HepG2 (cell line): ENCODE results near the gene MYL6. TPM values are rescaled to one million over a fixed set of nuclear protein-coding genes. Genes with fewer than 3 reads are reported as not detected.

Experiments used
- CENPX ChIP-seq: sonication (generic); formaldehyde crosslinking; IDR thresholded peaks from 2 replicates; pipeline ENCODE4 v1.9.0; 2021; ENCODE audit warnings: mild to moderate bottlenecking, missing genetic modification reagents, moderate library complexity
- IRX3 ChIP-seq: sonication (generic); formaldehyde crosslinking; IDR thresholded peaks from 2 replicates; pipeline ENCODE4 v1.8.1; 2023; ENCODE audit warnings: mild to moderate bottlenecking, low read depth, missing genetic modification reagents, borderline replicate concordance
- KLF11 ChIP-seq: IDR thresholded peaks from 2 replicates; pipeline ENCODE4 v1.6.1; 2016; ENCODE audit warnings: missing compliant biosample characterization
- MED13 ChIP-seq: sonication (generic); formaldehyde crosslinking; IDR thresholded peaks from 2 replicates; pipeline ENCODE4 v1.5.0; 2020; ENCODE audit warnings: missing genetic modification reagents
- PCBP2 ChIP-seq: fragments of 200-400 bp; formaldehyde crosslinking; optimal IDR thresholded peaks from 2 replicates; pipeline ENCODE3; 2018; ENCODE audit warnings: low read length, low read depth; ENCODE audit not compliant: poor library complexity, severe bottlenecking
- RFX1 ChIP-seq: fragments of 450-650 bp; IDR thresholded peaks from 2 replicates; pipeline ENCODE4 v1.6.1; 2017
- SKI ChIP-seq: fragments of 450-650 bp; IDR thresholded peaks from one replicate; pipeline ENCODE4 v1.6.1; 2018; ENCODE audit warnings: mild to moderate bottlenecking; ENCODE audit not compliant: partially characterized antibody
- SOX5 ChIP-seq: IDR thresholded peaks from 2 replicates; pipeline ENCODE4 v1.6.1; 2016; ENCODE audit warnings: borderline replicate concordance
- SP140L ChIP-seq: sonication (generic); formaldehyde crosslinking; IDR thresholded peaks from 2 replicates; pipeline ENCODE4 v1.4.0; 2020; ENCODE audit warnings: missing genetic modification reagents, borderline replicate concordance
- TOPORS ChIP-seq: sonication (generic); formaldehyde crosslinking; IDR thresholded peaks from 2 replicates; pipeline ENCODE4 v1.8.0; 2023; ENCODE audit warnings: mild to moderate bottlenecking, missing genetic modification reagents
- ZC3H13 ChIP-seq: sonication (generic); formaldehyde crosslinking; IDR thresholded peaks from 2 replicates; pipeline ENCODE4 v1.8.1; 2023; ENCODE audit warnings: mild to moderate bottlenecking, missing genetic modification reagents, moderate library complexity
- ZNF563 ChIP-seq: sonication (generic); formaldehyde crosslinking; IDR thresholded peaks from 2 replicates; pipeline ENCODE4 v1.8.0; 2022; ENCODE audit warnings: mild to moderate bottlenecking, moderate library complexity, missing genetic modification reagents
- ZNF609 ChIP-seq: sonication (generic); formaldehyde crosslinking; IDR thresholded peaks from 2 replicates; pipeline ENCODE4 v1.4.0; 2020; ENCODE audit warnings: mild to moderate bottlenecking, missing genetic modification reagents, borderline replicate concordance
- ZNF710 ChIP-seq: sonication (generic); formaldehyde crosslinking; IDR thresholded peaks from 2 replicates; pipeline ENCODE4 v1.5.0; 2020; ENCODE audit warnings: mild to moderate bottlenecking, missing genetic modification reagents, borderline replicate concordance
- ZNF747 ChIP-seq: sonication (generic); formaldehyde crosslinking; IDR thresholded peaks from 2 replicates; pipeline ENCODE4 v1.8.1; 2023; ENCODE audit warnings: missing genetic modification reagents, mild to moderate bottlenecking, borderline replicate concordance
- ZSCAN12 ChIP-seq: sonication (generic); formaldehyde crosslinking; IDR thresholded peaks from 2 replicates; pipeline ENCODE4 v1.9.0; 2021; ENCODE audit warnings: mild to moderate bottlenecking, missing genetic modification reagents
- polyA plus RNA-seq, 8 experiments: library from polyadenylated mRNA; depleted of rRNA in 3 of 8; stranded (reverse) in 7 of 8; unstranded in 1 of 8; fragments of >200 nt; fragmentation: Illumina TruSeq in 4 of 8; extraction: Trizol in 4 of 8; gene quantifications; 2 replicates each; pipeline versions ENCODE4 v1.2.1 to v1.2.3, GENCODE V29; 2011 to 2016; ENCODE audit warnings: low read depth in 4 of 8, missing spikeins in 1 of 8, mixed read lengths in 1 of 8; ENCODE audit not compliant: insufficient read depth in 1 of 8
- total RNA-seq, 5 experiments: library from RNA; depleted of rRNA; stranded (reverse); fragments of >200 nt; fragmentation: Illumina TruSeq; extraction: Trizol; gene quantifications; 2 replicates each; pipeline ENCODE4 v1.2.3, GENCODE V29; 2016; ENCODE audit warnings: low read depth in 1 of 5
- TF ChIP-seq, protein P1 (sequence below): sonication (generic); formaldehyde crosslinking; IDR thresholded peaks from 2 replicates; pipeline ENCODE4 v1.5.0; 2020; ENCODE audit warnings: missing genetic modification reagents
- TF ChIP-seq, protein P2 (sequence below): sonication (generic); formaldehyde crosslinking; IDR thresholded peaks from 2 replicates; pipeline ENCODE4 v1.5.0; 2020; ENCODE audit warnings: missing genetic modification reagents
- TF ChIP-seq, protein P3 (sequence below): sonication (generic); formaldehyde crosslinking; IDR thresholded peaks from 2 replicates; pipeline ENCODE4 v1.8.1; 2023; ENCODE audit warnings: mild to moderate bottlenecking, moderate library complexity, missing genetic modification reagents

The MYL6 gene
- total and polyA plus RNA-seq, 2 of the 13 experiments (the other 11 are each of a cell fraction or from before 2014, with no cell fraction given), result 1,127 to 1,192 TPM

- TF ChIP-seq, protein P1, sequence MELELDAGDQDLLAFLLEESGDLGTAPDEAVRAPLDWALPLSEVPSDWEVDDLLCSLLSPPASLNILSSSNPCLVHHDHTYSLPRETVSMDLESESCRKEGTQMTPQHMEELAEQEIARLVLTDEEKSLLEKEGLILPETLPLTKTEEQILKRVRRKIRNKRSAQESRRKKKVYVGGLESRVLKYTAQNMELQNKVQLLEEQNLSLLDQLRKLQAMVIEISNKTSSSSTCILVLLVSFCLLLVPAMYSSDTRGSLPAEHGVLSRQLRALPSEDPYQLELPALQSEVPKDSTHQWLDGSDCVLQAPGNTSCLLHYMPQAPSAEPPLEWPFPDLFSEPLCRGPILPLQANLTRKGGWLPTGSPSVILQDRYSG, result no peak
- TF ChIP-seq ZSCAN12 (CRISPR knock-in tag) (peak; percentile 30; the same call in 1 of the 2 replicates), PCBP2 (no peak), ZNF747 (no peak), ZC3H13 (no peak), SOX5 (0 out of 2 replicates have a peak, but pooled peaks have one; percentile 11), ZNF609 (CRISPR knock-in tag) (no peak), RFX1 (no peak), ZNF563 (CRISPR knock-in tag) (peak; percentile 12; the same call in 1 of the 2 replicates), KLF11 (CRISPR knock-in tag) (no peak; the same call in 1 of the 2 replicates), SKI (no peak), SP140L (CRISPR knock-in tag) (no peak), CENPX (CRISPR knock-in tag) (no peak), IRX3 (CRISPR knock-in tag) (no peak; the same call in 1 of the 2 replicates), TOPORS (CRISPR knock-in tag) (0 out of 2 replicates have a peak, but pooled peaks have one; percentile 21), MED13 (CRISPR knock-in tag) (no peak), ZNF710 (CRISPR knock-in tag) (no peak)
- TF ChIP-seq, protein P2, sequence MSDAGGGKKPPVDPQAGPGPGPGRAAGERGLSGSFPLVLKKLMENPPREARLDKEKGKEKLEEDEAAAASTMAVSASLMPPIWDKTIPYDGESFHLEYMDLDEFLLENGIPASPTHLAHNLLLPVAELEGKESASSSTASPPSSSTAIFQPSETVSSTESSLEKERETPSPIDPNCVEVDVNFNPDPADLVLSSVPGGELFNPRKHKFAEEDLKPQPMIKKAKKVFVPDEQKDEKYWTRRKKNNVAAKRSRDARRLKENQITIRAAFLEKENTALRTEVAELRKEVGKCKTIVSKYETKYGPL (CRISPR knock-in tag), result peak; percentile 46; the same call in 1 of the 2 replicates
- TF ChIP-seq, protein P3, sequence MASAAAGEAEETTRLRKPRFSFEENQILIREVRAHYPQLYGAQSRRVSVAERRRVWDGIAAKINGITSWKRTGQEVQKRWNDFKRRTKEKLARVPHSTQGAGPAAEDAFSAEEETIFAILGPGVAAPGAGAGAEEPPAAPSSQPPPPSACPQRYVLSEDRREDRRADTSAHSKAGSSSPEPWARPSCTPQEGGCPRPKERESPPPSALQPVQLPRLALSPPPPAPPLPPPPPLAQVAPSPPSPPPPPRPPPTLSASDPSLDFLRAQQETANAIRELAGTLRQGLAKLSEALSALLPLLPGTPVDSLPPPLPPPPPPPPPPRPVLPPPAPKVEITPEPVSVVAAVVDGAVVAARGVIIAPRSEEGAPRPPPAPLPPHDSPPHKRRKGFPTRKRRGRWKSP (CRISPR knock-in tag), result no peak
Observed at GRCh38 chr12:56127888-56128669, 30.1 kb upstream of the MYL6 start, which contains the start of gene ESYT1 (continued).
